GM12892 (cell line): ENCODE data around the gene PDE4B.

Experiments
- POLR2A ChIP-seq: IDR thresholded peaks from 2 replicates; pipeline ENCODE4 v1.6.1; 2011; ENCODE audit warnings: low read depth, low read length, control low read depth
- POLR2AphosphoS5 ChIP-seq: IDR thresholded peaks from 2 replicates; pipeline ENCODE4 v1.6.1; 2011; ENCODE audit warnings: low read depth, low read length, control low read depth

GRCh38 chr1:66296951-66297350 lies 504.3 kb downstream of the PDE4B start:
- TF ChIP-seq POLR2AphosphoS5 (no peak), POLR2A (no peak)
